Right cardiac atrium (tissue), 5 donors: Measurements from ENCODE around the gene HCN1. TPM values are rescaled to one million over a fixed set of nuclear protein-coding genes. Genes with fewer than 3 reads are reported as not detected.
"Not testable (repeated sequence)": the region's sequence is repeated elsewhere in the genome, so short reads cannot be mapped to it uniquely, and the experiment has no call there.

Source experiments
- ATAC-seq, 2 donors: fragments of 200-7000 bp; cut with Tn5 transposase; one replicate each; pipeline versions ENCODE4 v1.8.0 to v1.9.1; 2020; ENCODE audit warnings: moderate library complexity in 2 of 2, mild to moderate bottlenecking in 1 of 2
- DNase-seq, 3 donors: peaks; one replicate each; pipeline ENCODE4 v3.0.0-alpha.2; 2020
- H3K27ac ChIP-seq: one replicate; pipeline ENCODE4 v1.5.1; 2013; ENCODE audit warnings: mild to moderate bottlenecking, low read length, control low read depth, moderate library complexity
- H3K27me3 ChIP-seq: one replicate; pipeline ENCODE4 v1.6.1; 2013; ENCODE audit not compliant: control insufficient read depth, insufficient read depth
- H3K4me1 ChIP-seq: one replicate; pipeline ENCODE4 v1.6.1; 2013; ENCODE audit warnings: low read length; ENCODE audit not compliant: control insufficient read depth, insufficient read depth
- H3K4me3 ChIP-seq: one replicate; pipeline ENCODE4 v1.5.1; 2013; ENCODE audit warnings: low read length, control low read depth
- H3K9me3 ChIP-seq: one replicate; pipeline ENCODE4 v1.6.1; 2013; ENCODE audit warnings: low read length; ENCODE audit not compliant: control insufficient read depth
- whole genome bisulfite sequencing: extraction: QIAGEN DNeasy Blood & Tissue Kit; methylation state at CpG from one replicate; pipeline ENCODE4 v1.1.7; 2013; 5-methylcytosine and 5-hydroxymethylcytosine counted together
- intact Hi-C, 4 donors: fragments of 100-400 bp; cut with DNase I; formaldehyde crosslinking; loops; one replicate each; pipeline versions ENCODE4 v1.11.0 to v1.14.0; 2022 to 2023
- polyA plus RNA-seq: library from polyadenylated mRNA; stranded (reverse); fragments of 200-250 nt; gene quantifications from one replicate; pipeline ENCODE4 v1.2.3, GENCODE V29; 2013
- total RNA-seq, 4 donors: library from RNA; stranded (reverse); fragmentation: NEBNext Ultra II Directional; extraction: Animal tissue kit (Norgen Biotek cat#: 25700); gene quantifications; one replicate each; pipeline ENCODE4 v1.2.1, GENCODE V29; 2021
- donor health status: healthy with polysubstance abuse.
- donor health status: DM: no; HTN: yes; CAD: no.
- donor health status: DM: no; HTN: no; CAD: no.
- donor health status: DM: no; HTN: yes; CAD: no; lungs with severe emphysema.
- donor health status: DM: yes; HTN: yes; CAD: no.

HCN1 gene
- total and polyA plus RNA-seq, 5 donors = 5.1 to 15.5 (median 14.2) TPM

DNA sequence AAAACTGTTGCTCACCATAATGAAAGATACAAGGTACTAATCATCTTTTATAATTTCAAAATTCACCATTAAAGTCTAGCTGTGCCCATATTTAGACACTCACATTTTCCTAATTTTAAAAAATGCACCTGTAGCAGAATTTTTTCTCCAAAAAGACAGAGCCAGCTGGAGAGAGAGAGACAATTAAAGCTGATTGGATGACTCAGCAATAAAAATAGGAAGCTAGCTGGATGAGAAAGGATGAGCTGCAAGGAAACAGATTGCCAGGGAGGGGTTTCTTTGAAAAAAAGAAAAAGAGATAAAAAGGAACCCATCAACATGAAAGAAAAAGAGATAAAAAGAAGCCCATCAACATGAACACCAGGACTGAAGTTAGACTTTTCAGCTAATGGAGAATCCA lies 73.8 kb downstream of the HCN1 start:
- no peak for ATAC-seq
- Histone ChIP-seq H3K27ac (no peak overlapping the region), H3K27me3 (no peaks in the 10 kb centered on the region), H3K4me1 (peaks cover 3% of the 10 kb centered on the region), H3K9me3 (no peaks in the 10 kb centered on the region), H3K4me3 (no peak overlapping the region)
- no peak for DNase-seq
- intact Hi-C loops = no loop called here

- DNase-seq = no peak
- intact Hi-C loops = no loop called here
- no peaks in the 10 kb centered on the region for H3K27me3 ChIP-seq
- H3K4me3 ChIP-seq = no peak overlapping the region
- no peaks in the 10 kb centered on the region for H3K9me3 ChIP-seq
- ATAC-seq = no peak
- no peak overlapping the region for H3K27ac ChIP-seq
- no peaks in the 10 kb centered on the region for H3K4me1 ChIP-seq
- 73% methylated on average over 3 of the region's 3 CpGs for WGBS
Observed at GRCh38 chr5:45617859-45618416, 78.2 kb downstream of the HCN1 start.

DNA sequence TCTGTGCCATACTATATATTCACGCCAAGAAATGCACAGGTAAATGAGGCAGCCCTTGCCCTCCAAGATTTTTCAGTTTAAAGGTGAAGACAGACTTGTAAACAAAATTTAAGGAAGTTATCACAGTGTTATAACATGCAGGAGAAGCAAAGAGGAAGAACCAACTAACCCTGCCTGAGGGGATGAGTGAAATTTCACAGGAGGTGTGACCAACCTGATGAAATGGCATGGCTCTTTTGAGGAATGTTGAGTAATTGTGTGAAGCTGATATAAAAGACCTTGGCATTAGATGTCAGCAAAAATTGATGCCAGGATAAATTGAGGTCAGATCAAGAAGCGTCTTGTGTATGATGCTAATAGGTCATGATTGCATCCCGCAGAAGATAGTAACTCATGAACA lies 86.5 kb downstream of the HCN1 start:
- intact Hi-C loops = no loop called here
- 65% methylated on average over 3 of the region's 3 CpGs for WGBS

GRCh38 chr5:45604092-45604491 lies 92.1 kb downstream of the HCN1 start:
- peak in 1 of 3 donors; percentile 41 for DNase-seq
- Histone ChIP-seq H3K4me1 (no peaks in the 10 kb centered on the region), H3K9me3 (no peaks in the 10 kb centered on the region), H3K27ac (no peak overlapping the region), H3K4me3 (peak overlapping the region; percentile 7), H3K27me3 (no peaks in the 10 kb centered on the region)
- ATAC-seq = peak; percentile 61 to 68
- 17% methylated on average over 2 of the region's 2 CpGs for whole genome bisulfite sequencing
- intact Hi-C loops = no loop called here

More for the DNA sequence above, 86.5 kb downstream of the HCN1 start:
- ATAC-seq = no peak
- no peak overlapping the region for H3K27ac ChIP-seq
- H3K27me3 ChIP-seq = no peaks in the 10 kb centered on the region
- no peak for DNase-seq
- H3K4me1 ChIP-seq = no peaks in the 10 kb centered on the region
- no peaks in the 10 kb centered on the region for H3K9me3 ChIP-seq
- no peak overlapping the region for H3K4me3 ChIP-seq

DNA sequence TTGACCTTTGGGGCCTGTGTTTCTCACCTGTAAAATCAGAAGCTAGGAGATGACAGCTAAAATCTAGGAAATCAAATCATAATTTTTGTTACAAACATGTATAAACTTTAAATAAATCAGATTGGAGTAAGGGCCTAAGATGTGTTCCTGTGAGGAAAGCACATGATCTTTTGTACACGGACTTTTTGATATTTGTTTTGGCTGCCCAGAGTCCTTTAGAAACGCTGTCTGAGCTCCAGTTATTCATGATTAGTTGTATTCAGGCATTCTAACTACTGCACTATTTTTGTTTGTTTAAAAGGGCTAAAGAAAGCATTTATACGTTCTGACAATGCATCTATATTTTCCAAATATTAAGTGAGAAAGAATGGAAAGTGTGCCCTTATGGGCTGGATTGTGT lies 94.8 kb downstream of the HCN1 start:
- Histone ChIP-seq H3K4me3 (no peak overlapping the region), H3K27ac (no peak overlapping the region), H3K27me3 (no peaks in the 10 kb centered on the region), H3K9me3 (no peaks in the 10 kb centered on the region), H3K4me1 (no peaks in the 10 kb centered on the region)
- ATAC-seq (no peak), DNase-seq (no peak)
- intact Hi-C loops = no loop called here
- 33% methylated on average over 3 of the region's 3 CpGs for WGBS

- no peak overlapping the region for H3K4me3 ChIP-seq
- ATAC-seq = no peak
- H3K27ac ChIP-seq = no peak overlapping the region
- no peaks in the 10 kb centered on the region for H3K4me1 ChIP-seq
- H3K9me3 ChIP-seq = no peaks in the 10 kb centered on the region
- H3K27me3 ChIP-seq = no peaks in the 10 kb centered on the region
- DNase-seq = no peak
- intact Hi-C loops = no loop called here
Observed at GRCh38 chr5:45596320-45596719, 99.9 kb downstream of the HCN1 start.

DNA sequence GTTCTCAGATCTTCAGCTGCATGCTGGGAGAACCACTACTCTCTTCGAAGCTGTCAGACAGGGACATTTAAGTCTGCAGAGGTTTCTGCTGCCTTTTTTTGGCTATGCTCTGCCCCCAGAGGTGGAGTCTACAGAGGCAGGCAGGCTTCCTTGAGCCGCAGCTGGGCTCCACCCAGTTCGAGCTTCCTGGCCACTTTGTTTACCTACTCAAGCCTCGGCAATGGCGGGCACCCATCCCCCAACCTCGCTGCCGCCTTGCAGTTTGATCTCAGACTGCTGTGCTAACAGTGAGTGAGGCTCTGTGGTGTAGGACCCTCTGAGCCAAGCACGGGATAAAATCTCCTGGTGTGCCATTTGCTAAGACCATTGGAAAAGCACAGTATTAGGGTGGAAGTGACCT lies 110.2 kb downstream of the HCN1 start:
- H3K27ac ChIP-seq, ATAC-seq, H3K4me1 ChIP-seq, DNase-seq, H3K9me3 ChIP-seq, H3K27me3 ChIP-seq, intact Hi-C loops, H3K4me3 ChIP-seq: not testable (repeated sequence)
- WGBS = 73% methylated on average over 8 of the region's 8 CpGs

DNA sequence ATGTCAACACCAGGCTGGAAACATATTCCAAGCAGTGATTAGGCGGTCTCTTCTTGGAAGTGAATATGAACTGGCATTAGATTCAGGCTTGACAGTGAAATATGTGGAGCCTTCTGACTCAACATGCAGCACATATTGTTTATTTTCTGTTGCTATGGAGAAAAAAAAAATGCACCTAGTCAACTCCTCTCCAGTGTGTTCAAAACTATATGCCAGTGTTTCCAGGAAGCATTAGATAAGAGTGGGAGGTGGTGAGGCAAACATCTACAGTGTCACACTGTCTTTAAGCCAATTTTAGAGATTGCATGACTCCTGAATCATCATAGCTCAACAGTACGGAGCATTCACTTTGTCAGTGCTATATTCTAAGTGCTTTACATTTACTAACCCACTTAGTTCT lies 117.9 kb downstream of the HCN1 start:
- Histone ChIP-seq H3K27me3 (no peaks in the 10 kb centered on the region), H3K4me3 (no peak overlapping the region), H3K27ac (peak overlapping the region; percentile 50), H3K4me1 (no peaks in the 10 kb centered on the region), H3K9me3 (no peaks in the 10 kb centered on the region)
- WGBS = 25% methylated on average over 2 of the region's 2 CpGs
- ATAC-seq (peak; percentile 89 to 94), DNase-seq (no peak)
- intact Hi-C loops = no loop called here

- DNase-seq = no peak
- whole genome bisulfite sequencing = 42% methylated on average over 1 of the region's 1 CpG
- Histone ChIP-seq H3K27me3 (no peaks in the 10 kb centered on the region), H3K4me1 (no peaks in the 10 kb centered on the region), H3K27ac (no peak overlapping the region), H3K9me3 (no peaks in the 10 kb centered on the region), H3K4me3 (no peak overlapping the region)
- intact Hi-C loops = no loop called here
- no peak for ATAC-seq
Observed at GRCh38 chr5:45568813-45569212, 127.4 kb downstream of the HCN1 start.

GRCh38 chr5:45542421-45542820 lies 153.8 kb downstream of the HCN1 start:
- peak; percentile 71 to 93 for ATAC-seq
- Histone ChIP-seq H3K4me3 (no peak overlapping the region), H3K27ac (peak overlapping the region; percentile 58), H3K4me1 (no peaks in the 10 kb centered on the region), H3K9me3 (no peaks in the 10 kb centered on the region), H3K27me3 (no peaks in the 10 kb centered on the region)
- 16% methylated on average over 3 of the region's 3 CpGs for WGBS
- DNase-seq = no peak
- intact Hi-C loops = no loop called here

DNA sequence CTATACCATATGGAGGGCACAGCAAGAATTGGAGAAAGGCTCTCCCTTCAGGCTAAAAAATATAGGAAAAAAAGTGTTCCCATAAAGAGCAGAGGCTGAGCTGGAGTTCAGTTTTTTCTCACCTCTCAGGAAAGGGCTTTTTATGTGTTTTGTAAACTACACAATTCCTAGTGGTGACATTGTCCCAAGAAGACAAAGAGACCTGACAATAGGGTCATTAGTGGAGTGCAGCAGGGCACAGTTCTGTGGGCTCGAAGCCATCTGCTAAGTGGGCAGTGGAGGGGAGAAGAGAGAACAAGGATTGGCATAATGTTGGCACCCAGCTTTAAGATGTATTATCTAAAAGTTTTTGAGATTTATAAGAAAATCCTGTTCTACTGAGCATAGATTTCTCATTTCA lies 162.5 kb downstream of the HCN1 start:
- no peaks in the 10 kb centered on the region for H3K4me1 ChIP-seq
- no peak overlapping the region for H3K4me3 ChIP-seq
- intact Hi-C loops = no loop called here
- WGBS = 52% methylated on average over 1 of the region's 1 CpG
- no peaks in the 10 kb centered on the region for H3K9me3 ChIP-seq
- H3K27ac ChIP-seq = no peak overlapping the region
- DNase-seq = peak in 2 of 3 donors; percentile 37 to 42
- no peaks in the 10 kb centered on the region for H3K27me3 ChIP-seq
- peak; percentile 32 to 41 for ATAC-seq
